ENCODE results near the gene CCDC97.

The CCDC97 gene

DNA sequence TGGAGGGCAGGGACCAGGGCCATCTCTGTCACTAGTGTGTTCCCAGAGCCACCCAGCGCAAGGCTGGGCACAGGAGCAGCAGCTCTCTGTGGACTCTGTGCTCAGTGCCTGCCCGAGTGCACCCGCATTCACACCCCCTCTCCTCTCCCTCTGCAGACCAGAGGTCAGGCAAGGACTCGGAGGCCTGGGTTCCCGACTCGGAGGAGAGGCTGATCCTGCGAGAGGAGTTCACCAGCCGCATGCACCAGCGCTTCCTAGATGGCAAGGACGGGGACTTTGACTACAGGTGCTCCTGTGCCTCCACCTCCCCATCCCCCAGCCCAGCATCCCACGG lies 10.2 kb downstream of the CCDC97 start:
- no peak for DNase-seq (ENCODE audit: low spot score)

DNA sequence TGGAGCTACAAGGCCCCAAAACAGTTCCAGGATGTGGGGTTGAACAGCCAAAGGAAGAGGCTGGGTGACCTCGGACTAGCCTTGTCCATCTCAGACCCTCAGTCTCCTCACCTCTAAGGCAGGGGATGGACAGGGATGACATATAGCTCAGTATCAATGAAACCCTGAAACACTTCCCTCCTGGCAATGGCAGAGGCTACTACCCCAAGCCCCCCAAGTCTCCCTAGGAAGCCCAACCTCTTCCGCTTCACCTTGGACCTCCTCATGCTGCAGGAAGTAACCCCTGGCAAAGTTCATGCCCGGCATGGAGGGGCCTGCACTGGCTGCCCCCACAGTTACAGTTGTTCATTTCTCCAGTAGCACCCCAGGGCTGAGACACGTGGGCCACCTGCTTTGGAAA lies 10.6 kb downstream of the CCDC97 start:
- DNase-seq (ENCODE audit: low spot score) = no peak

DNA sequence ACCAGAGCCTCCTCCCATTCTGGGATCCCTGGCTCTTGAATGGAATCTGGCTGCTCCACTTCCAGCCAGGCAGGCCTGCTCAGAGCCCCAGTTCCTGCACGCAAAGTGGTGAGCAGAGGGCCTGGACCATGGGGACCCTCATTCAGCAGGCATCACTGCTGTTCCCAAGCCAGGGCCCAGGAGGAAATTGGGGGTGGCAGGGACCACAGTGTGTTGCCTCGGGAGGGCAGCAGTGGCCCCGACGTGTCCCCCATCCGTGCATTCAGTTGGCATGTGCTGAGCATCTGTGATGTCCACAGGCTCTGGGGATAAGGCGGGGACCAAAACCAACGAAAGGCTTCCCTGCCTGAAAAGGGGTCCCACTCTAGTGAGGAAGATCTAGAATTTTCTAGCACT lies 11.2 kb downstream of the CCDC97 start:
- no peak for DNase-seq (ENCODE audit: low spot score)

GRCh38 chr19:41321600-41322270 lies 11.8 kb downstream of the CCDC97 start:
- peak; percentile 44 for DNase-seq (ENCODE audit: low spot score)

DNA sequence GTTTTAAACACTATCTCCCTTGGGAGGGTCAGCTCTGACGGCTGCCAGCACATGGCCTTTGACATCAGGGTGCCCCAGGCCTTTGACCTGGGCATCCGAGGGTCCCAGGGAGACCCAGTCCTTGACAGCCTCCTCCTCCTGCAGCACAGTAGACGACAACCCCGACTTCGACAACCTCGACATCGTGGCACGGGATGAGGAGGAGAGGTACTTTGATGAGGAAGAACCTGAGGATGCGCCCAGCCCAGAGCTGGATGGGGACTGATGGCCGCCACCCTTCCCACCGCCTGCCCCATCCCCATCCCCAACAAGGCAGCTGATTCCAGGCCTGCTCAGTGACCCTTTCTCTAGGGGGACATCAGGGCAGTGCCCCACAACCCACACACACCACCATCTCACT lies 12.5 kb downstream of the CCDC97 start:
- DNase-seq (ENCODE audit: low spot score) = no peak

DNA sequence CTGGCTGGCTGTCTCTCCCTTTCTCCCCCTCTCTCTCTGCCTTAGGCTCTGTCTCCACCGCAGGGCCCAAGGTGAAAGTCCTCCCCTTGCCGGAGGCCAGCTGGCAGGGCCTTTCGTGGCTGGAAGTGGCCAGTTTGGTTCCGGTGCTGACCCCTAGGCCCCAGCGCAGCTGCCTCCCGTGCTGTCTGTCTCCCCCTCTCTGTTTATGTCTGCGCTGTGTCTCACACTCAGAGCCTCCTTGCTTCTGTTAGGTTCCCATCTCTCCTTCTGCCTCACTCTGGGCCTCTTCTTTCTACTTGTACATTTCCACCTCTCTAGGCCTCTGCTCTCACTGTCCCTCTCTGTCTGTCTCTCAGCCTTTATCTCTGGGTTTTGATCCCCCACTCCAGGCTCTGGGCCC lies 13.1 kb downstream of the CCDC97 start:
- DNase-seq (ENCODE audit: low spot score) = no peak

- DNase-seq (ENCODE audit: low spot score) = peak; percentile 68
Observed at GRCh38 chr19:41323430-41324125, 13.6 kb downstream of the CCDC97 start.

- DNase-seq (ENCODE audit: low spot score) = no peak
Observed at GRCh38 chr19:41324231-41324702, 14.3 kb downstream of the CCDC97 start.

- DNase-seq (ENCODE audit: low spot score) = peak; percentile 72
Observed at GRCh38 chr19:41324921-41325639, 15.1 kb downstream of the CCDC97 start.

DNA sequence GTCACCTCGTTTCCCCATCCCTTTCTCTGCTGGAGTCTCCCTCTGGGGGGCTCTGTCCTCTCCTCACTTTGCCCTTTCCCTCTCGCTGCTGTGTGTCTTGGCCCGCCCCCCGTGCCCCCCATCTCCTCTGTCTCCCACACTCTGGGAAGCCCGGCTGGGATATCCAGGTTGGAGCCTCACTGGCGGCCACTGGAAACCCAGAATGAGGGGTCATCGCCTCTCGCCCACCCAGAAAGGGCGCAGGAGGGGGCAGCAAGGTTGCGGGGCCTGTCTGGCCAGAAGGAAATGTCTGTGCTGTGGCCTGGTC lies 15.6 kb downstream of the CCDC97 start:
- DNase-seq (ENCODE audit: low spot score) = no peak

GRCh38 chr19:41325947-41326706 lies 16.2 kb downstream of the CCDC97 start:
- DNase-seq (ENCODE audit: low spot score) = peak; percentile 69

DNA sequence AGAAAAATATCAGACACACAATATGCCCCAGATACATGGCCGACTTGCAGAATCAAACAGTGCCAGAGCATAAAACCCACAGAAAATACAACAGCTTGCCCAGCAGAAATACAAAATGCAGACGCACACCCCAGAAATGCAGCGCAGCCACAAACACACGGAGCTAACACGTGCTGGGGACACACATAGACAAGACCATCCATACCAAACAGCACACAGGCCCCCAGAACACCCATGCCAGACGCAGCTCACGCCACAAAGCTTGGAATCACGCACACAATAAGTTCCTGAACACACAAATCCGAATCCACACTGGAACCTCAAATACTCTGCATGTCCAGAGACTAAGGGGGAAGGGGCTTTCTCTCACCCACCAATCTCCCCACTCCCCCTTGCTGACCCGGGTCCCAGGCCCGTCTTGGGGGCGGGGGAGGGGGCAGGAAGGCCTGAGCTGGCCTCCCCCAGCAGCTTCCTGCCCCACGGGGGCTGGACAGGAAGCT lies 17.2 kb downstream of the CCDC97 start:
- DNase-seq (ENCODE audit: low spot score) = peak; percentile 62

DNA sequence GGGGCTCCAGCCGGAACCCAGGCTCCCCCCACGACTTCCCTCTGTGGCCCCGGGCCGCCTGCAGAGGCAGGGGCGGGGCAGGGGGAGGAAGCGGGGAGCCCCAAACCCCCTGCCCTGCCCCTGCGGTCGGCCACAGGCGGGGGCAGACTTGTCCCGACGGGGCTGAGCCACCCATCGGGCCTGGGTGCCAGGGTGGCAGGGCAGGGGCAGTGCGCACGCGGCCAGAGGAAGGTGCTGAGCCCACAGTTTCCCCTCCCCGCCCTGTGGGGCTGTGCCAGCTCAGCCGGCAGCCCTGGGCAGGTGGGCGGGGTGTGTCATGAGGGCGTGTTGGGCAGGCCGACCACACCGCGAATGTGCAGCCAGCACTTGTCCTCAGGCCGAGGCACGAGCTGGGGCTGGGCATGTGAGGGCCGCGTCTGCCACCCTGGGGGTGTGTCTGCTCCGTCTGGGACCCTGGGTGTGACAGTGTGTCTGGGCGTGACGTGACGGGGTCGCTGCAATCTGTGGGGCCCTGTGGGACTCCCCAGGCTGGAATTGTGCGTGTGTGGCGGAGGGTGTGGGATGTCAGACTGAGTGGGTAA lies 17.7 kb downstream of the CCDC97 start:
- peak; percentile 95 for DNase-seq (ENCODE audit: low spot score)

GRCh38 chr19:41328157-41328841 lies 18.3 kb downstream of the CCDC97 start:
- no peak for DNase-seq (ENCODE audit: low spot score)

GRCh38 chr19:41328842-41329225 lies 18.9 kb downstream of the CCDC97 start:
- DNase-seq (ENCODE audit: low spot score) = no peak

DNA sequence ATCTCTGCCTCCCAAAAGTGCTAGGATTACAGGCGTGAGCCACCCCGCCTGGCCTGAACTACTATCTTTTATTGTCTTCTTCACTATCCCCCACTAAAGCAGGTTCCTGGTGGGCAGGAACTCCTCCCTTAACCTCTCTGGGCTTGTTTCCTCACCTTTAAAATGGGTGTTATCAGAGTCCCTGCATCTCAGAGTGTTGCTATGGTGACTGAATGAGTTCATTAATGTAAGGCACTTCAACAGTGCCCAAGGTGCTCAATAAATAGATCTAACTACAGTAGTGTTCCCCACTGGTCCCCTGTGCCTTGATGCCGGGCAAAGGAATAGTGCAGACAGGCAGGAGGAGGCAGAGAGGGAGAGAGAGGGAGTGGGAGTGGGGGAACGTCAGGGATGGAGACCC lies 20.5 kb downstream of the CCDC97 start:
- no peak for DNase-seq (ENCODE audit: low spot score)

DNA sequence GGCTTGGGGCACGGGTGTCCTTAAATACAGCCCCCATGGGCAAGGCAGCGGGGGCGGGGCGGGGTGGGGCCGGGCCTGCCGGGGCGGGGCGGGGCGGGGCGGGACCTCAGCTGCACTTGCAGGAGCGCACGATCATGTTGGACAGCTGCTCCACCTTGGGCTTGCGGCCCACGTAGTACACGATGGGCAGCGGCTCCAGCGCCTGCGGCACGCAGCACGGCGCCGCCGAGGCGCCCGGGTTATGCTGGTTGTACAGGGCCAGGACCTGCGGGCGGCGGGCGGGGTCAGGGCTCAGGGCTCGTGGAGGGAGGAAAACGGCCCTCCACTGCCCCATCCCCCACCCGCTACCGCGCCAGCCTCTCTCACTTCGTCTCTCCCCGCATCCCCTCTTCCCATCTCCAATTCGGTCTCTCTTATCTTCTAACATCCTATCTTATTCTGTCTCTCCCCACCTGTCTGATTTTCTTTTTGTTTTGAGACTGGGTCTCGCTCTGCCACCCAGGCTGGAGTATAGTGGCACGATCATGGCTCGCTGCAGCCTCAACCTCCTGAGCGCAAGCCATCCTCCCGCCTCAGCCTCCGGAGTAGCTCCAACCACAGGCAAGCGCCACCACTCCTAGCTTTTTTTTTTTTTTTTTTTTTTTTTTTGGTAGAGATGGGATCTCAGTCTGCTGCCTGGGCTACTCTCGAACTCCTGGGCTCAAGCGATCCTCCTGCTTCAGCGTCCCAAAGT lies 21.1 kb downstream of the CCDC97 start:
- no peak for DNase-seq (ENCODE audit: low spot score)

GRCh38 chr19:41332000-41332399 lies 22.0 kb downstream of the CCDC97 start:
- DNase-seq (ENCODE audit: low spot score) = no peak

GRCh38 chr19:41332468-41332867 lies 22.5 kb downstream of the CCDC97 start:
- DNase-seq (ENCODE audit: low spot score) = no peak

DNA sequence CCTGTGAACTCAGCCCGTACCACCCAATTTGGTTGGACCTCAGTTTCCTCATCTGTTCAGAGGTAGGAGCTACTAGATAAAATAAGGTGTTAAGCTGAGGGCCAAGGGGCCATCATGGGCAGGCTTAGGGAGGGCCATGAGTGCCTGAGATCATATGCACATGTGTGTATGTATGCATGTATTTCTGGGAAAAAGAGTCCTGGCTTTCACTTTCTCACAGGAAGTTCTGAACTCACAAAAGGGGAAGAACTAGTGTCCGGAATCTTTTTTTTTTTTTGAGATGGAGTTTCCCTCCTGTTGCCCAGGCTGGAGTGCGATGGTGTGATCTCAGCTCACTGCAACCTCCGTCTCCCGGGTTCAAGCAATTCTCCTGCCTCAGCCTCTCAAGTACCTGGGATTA lies 24.8 kb downstream of the CCDC97 start:
- no peak for DNase-seq (ENCODE audit: low spot score)

DNA sequence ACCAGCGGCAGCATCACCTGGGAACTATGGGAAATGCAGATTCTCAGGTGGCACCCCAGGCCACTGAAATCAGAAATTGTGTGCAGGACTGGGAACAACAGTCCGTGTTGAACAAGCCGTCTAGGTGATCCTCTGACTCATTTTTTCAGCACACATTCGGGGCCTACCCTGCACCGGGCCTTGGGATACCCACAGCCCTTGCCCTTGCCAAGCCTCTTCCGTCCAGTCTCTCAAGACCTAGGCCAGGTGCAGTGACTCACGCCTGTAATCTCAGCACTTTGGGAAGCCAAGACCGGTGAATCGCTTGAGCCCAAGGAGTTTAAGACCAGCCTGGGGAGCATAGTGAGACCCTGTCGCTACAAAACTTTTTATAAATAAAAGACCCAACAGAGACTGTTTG lies 25.5 kb downstream of the CCDC97 start:
- DNase-seq (ENCODE audit: low spot score) = no peak
